NCI-H187 treated with DMSO at 0.1 percent for 48 hours (cell line): ENCODE data around the gene RPS16.
A peak's percentile ranks its signal among the peaks of the same experiment; 100 is the strongest.

ENCODE experiments used
- DNase-seq: peaks from one replicate; lab custom pipeline; 2025; lab: John Stamatoyannopoulos, UW

RPS16 gene

DNA sequence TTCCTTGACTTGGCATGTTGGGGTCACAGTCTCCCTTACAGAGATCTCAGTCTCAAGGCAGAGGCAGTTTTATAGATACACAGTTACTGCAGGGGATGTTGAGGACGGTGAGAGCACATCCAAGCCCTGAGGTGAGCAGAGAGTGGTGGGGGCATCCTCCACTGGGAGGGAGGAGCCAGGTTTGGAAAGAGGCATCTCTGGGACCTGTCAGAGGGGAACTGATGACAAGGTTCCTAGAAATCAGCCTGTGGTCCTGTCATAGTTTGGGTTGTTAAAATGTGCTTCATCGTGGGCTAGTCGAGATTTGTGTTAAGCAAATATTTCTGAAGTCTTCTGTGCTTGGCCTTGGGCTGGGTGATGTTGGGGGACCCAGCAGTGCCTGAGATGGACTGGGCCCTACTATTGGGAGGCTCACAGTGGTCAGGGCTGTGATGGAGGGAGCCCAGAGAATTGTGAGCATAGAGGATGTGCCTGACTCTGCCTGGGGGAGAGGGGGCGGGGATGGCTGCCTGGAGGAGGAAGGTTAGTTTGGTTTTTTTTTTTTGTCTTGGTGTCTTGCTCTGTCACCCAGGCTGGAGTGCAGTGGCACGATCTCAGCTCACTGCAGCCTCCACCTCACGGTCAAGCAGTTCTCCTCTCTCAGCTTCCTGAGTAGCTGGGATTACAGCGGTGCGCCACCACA, 13.5 kb upstream of the RPS16 start:
- no peak for DNase-seq

GRCh38 chr19:39448271-39448670, 12.5 kb upstream of the RPS16 start:
- no peak for DNase-seq

DNA sequence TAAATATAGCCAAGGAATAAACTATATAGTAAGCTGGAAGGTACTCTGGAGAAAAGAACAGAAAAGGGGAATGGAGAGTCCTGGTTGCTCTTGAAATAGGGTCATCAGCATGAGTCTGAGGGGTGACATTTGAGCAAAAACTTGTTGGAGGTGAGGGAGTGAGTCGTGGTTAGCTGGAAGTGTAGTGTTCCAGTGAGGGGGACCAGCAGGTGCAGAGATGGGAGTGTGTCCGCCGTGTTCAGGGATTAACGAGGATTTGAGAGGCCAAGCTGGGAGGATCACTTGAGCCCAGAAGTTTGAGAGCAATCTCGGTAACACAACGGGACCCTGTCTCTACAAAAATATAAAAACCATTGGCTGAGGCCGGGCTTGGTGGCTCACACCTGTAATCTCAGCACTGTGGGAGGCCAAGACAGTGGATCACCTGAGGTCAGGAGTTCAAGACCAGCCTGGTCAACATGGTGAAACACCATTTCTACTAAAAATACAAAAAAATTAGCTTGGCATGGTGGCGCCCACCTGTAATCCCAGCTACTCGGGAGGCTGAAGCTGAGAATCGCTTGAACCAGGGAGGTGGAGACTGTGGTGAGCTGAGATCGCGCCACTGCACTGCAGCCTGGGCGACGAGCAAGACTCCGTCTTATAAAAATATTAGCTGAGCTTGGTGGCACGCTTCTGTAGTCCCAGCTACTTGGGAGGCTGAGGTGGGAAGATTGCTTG, 10.8 kb upstream of the RPS16 start:
- DNase-seq, result no peak

DNA sequence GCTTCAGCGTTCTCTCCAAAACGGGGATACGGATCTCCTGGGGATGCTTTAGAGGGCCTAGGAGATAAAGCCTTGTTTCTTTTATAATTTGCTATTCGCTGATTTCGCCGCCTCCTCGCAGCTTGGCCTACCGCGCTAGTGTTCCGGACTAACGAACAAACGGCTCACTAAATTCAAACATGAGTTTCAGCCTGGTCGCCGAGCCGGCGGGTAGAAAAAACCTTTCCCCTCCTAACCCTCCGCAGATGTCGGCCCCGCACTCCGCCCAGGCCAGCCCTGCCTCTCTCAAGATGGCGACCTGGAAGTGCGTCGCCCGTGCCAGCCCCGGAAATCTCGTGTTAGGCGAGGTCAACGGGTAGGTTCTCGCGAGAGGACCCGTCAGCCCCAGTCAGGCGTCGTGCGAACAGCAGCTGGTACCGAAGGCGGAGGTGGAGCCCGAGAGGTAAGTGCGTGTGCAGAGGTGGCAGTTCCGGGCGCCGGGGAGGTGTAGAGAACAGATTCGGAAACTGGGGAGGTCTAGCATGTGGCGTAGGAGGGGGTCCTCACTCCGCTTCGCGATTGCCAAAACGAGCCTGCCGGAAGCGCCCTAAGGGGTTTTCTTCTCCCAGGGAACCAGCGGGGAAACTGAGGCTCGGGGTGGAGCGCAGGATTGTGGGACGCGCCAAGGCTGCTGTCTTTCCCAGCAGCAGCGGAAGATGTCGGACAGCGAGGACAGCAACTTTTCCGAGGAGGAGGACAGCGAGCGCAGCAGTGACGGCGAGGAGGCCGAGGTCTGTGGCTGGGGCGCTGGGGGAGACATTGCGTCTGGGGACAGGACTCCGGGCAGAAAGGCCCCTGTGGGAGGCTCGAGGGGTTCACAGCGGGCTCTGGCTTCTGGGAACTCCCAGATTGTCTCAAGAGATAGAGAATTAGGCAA, 9.7 kb upstream of the RPS16 start, which contains the start of gene SUPT5H:
TSS of gene SUPT5H (plus strand) at position 387 of the 916 bp plus-strand sequence. CDS start at position 696, 309 bp downstream.
- DNase-seq, result peak; percentile 83

DNA sequence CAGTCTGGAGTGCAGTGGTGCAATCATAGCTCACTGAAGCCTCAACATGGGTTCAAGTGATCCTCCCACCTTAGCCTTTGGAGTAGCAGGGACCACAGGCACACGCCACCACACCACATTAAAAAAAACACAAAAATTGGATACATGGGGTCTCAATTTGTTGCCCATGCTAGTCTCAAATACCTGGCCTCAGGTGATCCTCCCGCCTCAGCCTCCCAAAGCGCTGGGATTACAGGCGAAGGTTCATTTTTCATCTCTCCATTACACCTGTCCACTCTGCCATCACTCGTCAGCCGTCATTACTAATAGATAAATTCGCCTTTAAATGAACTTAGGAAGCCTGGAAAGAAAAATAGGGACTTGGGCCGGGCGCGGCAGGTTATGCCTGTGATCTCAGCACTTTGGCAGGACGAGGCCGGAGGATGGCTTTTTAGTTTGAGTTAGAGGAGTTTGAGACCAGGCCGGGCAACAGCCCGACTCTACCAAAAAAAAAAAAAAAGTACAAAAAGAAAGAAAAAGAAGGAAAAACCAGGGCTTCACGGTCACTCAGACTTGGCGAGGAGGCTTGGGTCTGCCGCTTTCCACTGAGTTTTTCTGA, 8.9 kb upstream of the RPS16 start:
- DNase-seq, result no peak

DNA sequence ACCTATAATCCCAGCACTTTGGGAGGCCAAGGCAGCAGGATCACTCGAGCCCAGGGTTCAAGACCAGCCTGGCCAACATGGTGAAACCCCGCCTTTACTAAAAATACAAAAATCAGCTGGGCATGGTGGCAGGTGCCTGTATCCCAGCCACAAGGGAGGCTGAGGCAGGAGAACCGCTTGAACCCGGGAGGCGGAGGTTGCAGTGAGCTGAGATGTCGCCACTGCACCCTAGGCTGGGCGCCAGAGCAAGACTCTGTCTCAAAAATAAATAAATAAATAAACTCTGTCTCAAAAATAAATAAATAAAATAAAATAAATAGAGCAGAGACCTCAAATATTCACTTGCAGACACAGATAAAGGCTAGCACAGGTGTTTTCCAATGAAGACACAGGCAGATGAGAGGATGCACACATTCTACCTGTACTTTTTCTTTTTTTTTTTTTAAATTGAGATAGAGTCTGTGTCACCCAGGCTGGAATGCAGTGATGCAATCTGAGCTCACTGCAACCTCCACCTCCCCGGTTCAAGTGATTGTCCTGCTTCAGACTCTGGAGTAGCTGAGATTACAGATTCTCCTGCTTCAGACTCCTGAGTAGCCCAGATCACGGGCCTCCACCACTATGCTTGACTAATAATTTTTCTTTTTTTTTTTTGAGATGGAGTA, 2.7 kb upstream of the RPS16 start:
- DNase-seq, result no peak

DNA sequence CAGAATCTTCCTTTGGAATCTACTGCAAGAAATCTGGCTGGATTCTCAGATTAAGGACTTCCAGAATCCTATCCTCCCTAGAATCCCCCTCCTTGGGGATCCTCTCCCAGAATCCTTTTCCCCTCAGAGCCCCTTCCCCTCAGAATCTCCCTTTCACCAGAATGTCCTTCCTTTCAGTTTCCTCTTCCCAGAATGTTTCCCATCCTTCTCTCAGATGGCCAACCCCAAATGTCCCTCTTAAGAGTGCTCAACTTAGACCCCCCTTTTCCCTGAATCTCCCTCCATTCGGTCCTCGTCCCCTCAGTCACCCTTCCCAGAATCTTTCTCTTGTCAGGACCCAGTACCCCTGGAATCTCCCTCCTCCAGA, 584 bp upstream of the RPS16 start:
- no peak for DNase-seq

- DNase-seq, result no peak
These were observed 1.3 kb downstream of the RPS16 start for GRCh38 chr19:39434123-39435076.

DNA sequence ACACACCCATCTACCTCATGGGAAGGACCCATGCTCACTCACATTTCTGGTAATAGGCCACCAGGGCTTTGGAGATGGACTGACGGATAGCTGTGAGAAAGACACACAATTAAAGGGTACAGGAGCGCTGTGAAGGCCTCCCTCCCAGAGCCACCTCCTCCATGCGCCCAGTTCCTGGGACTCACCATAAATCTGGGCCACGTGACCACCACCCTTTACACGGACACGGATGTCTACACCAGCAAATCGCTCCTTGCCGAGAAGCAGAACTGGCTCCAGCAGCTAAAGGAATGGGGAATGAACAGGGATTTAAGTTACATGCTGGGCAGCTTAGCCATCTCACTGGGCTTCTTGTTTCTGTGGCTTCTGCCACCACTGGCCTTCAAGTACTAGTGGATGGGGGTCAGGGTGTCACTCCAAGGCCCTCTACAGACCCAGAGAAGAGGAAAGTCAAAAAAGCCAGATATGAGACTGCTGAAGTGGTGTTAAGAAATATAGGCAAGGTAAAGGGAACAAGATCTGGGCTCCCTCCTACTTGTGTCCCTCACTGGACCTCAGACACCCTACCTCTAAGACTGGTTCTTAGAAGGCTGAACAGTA, 2.2 kb downstream of the RPS16 start:
- no peak for DNase-seq

GRCh38 chr19:39432677-39433025, 3.1 kb downstream of the RPS16 start:
- no peak for DNase-seq

GRCh38 chr19:39430675-39431593, 4.8 kb downstream of the RPS16 start:
- DNase-seq, result no peak

- no peak for DNase-seq
These were observed 7.3 kb downstream of the RPS16 start for GRCh38 chr19:39428283-39429112.

DNA sequence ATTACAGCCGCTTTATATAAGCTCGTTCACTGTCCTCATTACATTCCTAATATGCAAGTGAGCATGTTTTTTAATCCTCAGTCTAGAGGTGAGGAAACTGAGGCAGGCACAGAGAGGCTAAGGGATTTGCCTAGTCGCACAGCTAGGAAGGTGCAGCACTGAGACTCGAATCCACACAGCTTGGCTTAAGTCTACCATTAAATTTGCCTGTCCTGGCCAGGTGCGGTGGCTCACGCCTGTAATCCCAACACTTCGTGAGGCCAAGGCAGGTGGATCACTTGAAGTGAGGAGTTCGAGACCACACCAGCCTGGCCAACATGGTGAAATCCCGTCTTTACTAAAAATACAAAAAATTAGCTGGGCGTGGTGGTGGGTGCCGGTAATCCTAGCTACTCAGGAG, 8.0 kb downstream of the RPS16 start:
- DNase-seq, result no peak

GRCh38 chr19:39426170-39426569, 9.6 kb downstream of the RPS16 start:
- DNase-seq, result no peak

DNA sequence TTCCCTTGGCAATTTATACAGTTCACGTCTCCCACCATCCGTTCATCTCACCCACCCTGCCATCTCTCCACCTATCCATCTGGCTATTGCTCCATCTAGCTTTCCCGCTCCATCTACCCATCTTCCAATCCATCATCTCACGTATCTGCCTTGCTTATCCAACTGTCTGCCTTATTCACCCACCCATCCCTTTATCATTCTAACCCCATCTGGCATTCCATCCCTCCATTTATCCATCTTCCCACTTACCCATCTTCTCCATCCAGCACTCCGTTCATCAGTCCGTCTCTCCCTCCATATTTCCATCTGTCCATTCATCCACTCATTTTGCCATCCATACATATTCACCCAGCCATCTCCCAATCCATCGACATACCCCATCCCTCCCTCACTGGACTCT, 10.0 kb downstream of the RPS16 start:
- no peak for DNase-seq

DNA sequence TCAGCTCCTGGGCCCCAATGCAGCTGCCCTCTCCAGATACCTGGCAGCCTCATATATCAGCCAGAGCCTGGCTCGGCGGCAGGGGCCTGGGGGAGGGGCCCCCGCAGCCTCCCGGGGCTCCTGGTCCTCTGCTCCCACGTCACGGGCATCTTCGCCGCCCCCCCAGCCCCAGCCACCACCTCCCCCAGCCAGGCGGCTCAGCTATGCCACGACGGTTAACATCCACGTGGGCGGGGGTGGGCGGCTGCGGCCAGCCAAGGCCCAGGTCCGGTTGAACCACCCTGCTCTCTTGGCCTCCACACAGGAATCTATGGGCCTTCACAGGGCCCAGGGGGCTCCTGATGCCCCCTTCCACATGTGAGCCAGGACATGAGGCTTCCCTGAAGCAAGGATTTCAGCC, 10.8 kb downstream of the RPS16 start:
- DNase-seq, result no peak

GRCh38 chr19:39423258-39424086, 12.3 kb downstream of the RPS16 start:
- DNase-seq, result no peak
